H1 (cell line): ENCODE measurements around the gene NRM. TPM values are rescaled to one million over a fixed set of nuclear protein-coding genes. Genes with fewer than 3 reads are reported as not detected.

Experiments
- ATF2 ChIP-seq: IDR thresholded peaks from 2 replicates; pipeline ENCODE4 v1.6.1; 2012; ENCODE audit warnings: low read length, inconsistent platforms
- CHD2 ChIP-seq: IDR thresholded peaks from 2 replicates; pipeline ENCODE4 v1.6.1; 2012; ENCODE audit warnings: low read length, improper control_type of control experiment
- CHD7 ChIP-seq: fragments of 300-600 bp; sonication (generic); IDR thresholded peaks from 2 replicates; pipeline ENCODE4 v1.7.1; 2012; ENCODE audit warnings: low read length, moderate library complexity, mild to moderate bottlenecking, inconsistent platforms; ENCODE audit not compliant: insufficient replicate concordance
- GABPA ChIP-seq: IDR thresholded peaks from 2 replicates; pipeline ENCODE4 v1.6.1; 2011; ENCODE audit warnings: mild to moderate bottlenecking, low read length, moderate library complexity, borderline replicate concordance; ENCODE audit not compliant: insufficient read depth
- PHF8 ChIP-seq: fragments of 200-600 bp; sonication (generic); conservative IDR thresholded peaks from 2 replicates; pipeline ENCODE4 v1.7.1; 2012; ENCODE audit warnings: low read depth, mild to moderate bottlenecking, inconsistent platforms, low read length, moderate library complexity
- POLR2AphosphoS5 ChIP-seq: IDR thresholded peaks from 2 replicates; pipeline ENCODE4 v1.6.1; 2011; ENCODE audit warnings: low read depth, low read length
- RBBP5 ChIP-seq: IDR thresholded peaks from 2 replicates; pipeline ENCODE4 v1.7.1; 2012; ENCODE audit warnings: low read depth, mild to moderate bottlenecking, inconsistent platforms, low read length, moderate library complexity, borderline replicate concordance
- RFX5 ChIP-seq: IDR thresholded peaks from 2 replicates; pipeline ENCODE4 v1.6.1; 2011; ENCODE audit warnings: low read depth, low read length, improper control_type of control experiment, borderline replicate concordance
- TBP ChIP-seq: IDR thresholded peaks from 2 replicates; pipeline ENCODE4 v1.6.1; 2011; ENCODE audit warnings: low read depth, low read length, improper control_type of control experiment
- polyA plus RNA-seq, 7 experiments: library from polyadenylated mRNA; depleted of rRNA in 3 of 7; stranded (reverse) in 5 of 7; unstranded in 2 of 7; fragments of >200 nt in 5 of 7; fragments of 200-250 nt in 2 of 7; gene quantifications; 1 replicate in 5 of 7; 2 replicates in 1 of 7; 4 replicates in 1 of 7; pipeline versions ENCODE4 v1.2.1 to v1.2.3, GENCODE V29; 2011 to 2013; ENCODE audit warnings: missing spikeins in 2 of 7, mixed read lengths in 2 of 7
- total RNA-seq: library from RNA; stranded (reverse); fragmentation: NEBNext Ultra II Directional; extraction: Animal tissue kit (Norgen Biotek cat#: 25700); gene quantifications from 2 replicates; pipeline ENCODE4 v1.2.1, GENCODE V29; 2021

The NRM gene
- total and polyA plus RNA-seq, 2 of the 8 experiments (the other 6 are each of a cell fraction or from before 2014, with no cell fraction given), result 27.3 to 50.4 TPM

GRCh38 chr6:30714263-30714662 lies 23.5 kb upstream of the NRM start (continued):
- TF ChIP-seq CHD7, result no peak
- TF ChIP-seq RBBP5, result no peak
- TF ChIP-seq CHD2, result no peak
- no peak for TF ChIP-seq PHF8
- no peak for TF ChIP-seq TBP
- no peak for TF ChIP-seq POLR2AphosphoS5
- no peak for TF ChIP-seq GABPA
- no peak for TF ChIP-seq RFX5
- TF ChIP-seq ATF2, result no peak
